Amygdala (tissue), 56 donors: ENCODE data around the gene ACKR3.
A peak's percentile ranks its signal among the peaks of the same experiment; 100 is the strongest.

Experiments
- DNase-seq, 56 donors: peaks; one replicate each; lab custom pipeline; 2025; lab: John Stamatoyannopoulos, UW

Gene ACKR3

DNA sequence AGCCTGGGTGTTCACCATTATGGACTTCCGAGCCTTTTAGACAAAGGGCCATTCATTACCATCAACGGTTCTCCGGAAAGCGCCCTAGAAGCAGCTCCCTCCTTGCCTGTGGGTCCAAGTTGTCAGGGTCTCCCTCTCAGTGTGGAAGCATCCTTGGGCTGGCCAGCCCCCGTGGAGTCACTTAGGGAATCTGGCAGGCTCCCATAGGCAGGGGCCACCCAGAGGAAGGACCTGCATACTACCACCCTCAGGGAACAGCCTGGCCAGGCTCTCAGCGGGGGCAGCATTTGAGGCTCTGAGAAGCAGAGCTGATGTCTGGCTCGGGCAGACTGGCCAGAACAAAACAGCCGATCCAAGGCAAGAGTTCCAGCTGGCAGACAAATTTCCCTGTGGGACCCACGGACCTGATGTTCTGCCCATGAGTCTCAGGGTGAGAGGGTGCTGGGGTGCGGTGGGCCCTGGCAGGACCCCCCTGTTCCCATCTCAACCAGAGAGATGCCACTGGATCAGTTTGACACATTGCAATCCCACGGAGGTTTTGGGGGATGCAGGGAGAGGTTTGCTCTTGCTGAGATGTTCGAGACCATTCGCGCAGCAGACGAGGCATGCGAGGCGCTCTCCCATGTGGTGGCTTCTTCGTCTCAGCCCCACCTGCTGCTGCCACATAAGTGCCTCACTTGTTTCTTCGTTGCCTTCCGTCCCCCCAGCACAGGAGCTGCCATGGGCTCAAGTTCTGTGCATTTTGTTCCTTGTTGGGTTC is 56.9 kb downstream of the ACKR3 start:
- peak in 13 of 56 donors; percentile 5 to 50 (median 23) for DNase-seq

DNA sequence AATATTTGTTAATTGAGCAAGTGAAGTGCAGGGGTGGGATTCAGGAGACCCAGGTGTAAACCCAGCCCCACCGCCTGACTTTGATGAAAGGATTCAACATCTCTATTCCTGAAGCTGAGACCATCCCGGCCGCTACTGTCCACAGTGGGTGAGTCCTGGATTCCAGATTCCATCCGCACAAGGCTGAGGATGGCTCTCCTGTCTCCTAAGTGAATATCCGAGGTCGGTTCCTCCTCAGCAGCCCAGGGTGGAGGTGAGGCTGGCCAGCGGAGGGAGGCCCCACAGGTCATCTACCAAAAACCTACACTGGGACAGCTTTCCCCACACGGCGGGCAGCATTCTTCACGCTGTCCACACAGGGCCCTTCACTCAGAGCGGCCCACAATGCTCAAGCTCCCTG is 57.6 kb downstream of the ACKR3 start:
- no peak for DNase-seq

DNA sequence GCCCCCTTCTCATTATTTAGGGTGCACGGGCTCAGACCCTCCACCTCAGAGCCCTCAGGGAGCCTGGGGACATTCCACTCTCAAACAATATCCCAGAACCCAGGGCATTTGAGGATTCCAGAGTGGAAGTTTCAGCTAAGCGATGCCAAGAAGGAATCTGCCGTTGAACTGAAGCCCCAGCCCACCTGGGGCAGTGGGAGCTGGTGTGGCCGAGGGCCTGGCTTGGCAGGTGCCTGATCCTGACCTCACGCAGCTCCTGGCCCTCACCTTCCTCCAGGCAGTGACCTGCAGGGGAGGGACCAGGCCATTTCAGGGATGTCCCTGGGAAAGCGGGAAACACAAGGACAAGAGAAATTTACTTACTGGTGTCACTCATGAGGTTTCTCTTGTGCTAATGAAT is 58.2 kb downstream of the ACKR3 start:
- DNase-seq: no peak

DNA sequence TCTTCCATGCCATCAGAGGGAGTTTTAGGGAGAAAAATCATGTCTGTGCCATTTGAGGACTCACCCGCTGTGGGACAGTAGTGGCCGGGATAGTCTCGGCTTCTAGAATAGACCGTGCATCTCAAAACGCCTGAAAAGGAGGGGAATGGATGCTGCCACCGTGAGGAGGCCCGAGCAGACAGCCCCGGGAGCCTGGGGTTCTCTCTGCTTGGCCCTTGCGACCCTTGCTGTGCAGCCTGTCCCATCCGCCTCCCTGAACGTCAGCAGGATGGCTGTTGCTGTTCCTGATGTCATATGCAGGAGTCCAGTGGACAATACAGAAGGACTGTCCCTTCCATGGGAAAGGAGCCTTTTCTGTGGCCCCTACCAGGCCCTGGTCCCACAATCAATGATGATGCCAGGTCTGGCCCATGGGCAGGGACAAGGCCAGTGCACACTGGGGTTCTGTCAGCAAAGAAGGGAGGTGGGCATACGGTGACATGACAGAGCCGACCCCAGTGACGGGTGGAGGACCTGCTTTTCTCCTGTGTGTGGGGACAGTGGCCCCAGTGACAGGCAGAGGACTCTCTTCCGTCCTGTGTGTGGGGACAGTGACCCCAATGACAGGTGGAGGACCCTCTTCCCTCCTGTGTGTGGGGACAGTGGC is 58.8 kb downstream of the ACKR3 start:
- DNase-seq: no peak

DNA sequence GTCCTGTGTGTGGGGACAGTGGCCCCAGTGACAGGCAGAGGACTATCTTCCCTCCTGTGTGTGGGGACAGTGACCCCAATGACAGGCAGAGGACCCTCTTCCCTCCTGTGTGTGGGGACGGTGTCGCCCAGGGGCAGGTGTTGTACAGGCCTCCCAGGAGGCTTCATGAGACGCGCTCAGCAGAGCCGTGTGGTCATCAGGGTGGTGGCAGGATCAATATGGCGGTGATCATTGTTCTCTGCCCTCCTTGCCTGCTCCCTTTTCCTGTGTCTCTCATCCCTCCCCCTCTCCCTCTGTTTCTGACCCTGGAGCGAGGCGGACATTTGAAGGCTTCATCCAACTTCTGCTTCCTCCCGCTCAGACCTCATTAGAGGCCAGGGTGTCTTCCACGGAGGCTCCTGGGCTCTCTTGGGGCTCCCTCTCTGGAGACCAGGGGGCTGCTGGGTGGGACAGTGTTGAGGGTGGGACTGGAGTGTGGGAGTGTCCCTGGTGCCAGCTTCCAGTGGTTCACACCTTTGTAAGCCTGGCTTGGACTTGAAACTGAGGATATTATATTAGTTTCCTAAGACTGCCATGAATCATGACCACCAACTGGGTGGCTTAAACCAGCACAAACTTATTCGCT is 59.5 kb downstream of the ACKR3 start:
- DNase-seq: no peak

DNA sequence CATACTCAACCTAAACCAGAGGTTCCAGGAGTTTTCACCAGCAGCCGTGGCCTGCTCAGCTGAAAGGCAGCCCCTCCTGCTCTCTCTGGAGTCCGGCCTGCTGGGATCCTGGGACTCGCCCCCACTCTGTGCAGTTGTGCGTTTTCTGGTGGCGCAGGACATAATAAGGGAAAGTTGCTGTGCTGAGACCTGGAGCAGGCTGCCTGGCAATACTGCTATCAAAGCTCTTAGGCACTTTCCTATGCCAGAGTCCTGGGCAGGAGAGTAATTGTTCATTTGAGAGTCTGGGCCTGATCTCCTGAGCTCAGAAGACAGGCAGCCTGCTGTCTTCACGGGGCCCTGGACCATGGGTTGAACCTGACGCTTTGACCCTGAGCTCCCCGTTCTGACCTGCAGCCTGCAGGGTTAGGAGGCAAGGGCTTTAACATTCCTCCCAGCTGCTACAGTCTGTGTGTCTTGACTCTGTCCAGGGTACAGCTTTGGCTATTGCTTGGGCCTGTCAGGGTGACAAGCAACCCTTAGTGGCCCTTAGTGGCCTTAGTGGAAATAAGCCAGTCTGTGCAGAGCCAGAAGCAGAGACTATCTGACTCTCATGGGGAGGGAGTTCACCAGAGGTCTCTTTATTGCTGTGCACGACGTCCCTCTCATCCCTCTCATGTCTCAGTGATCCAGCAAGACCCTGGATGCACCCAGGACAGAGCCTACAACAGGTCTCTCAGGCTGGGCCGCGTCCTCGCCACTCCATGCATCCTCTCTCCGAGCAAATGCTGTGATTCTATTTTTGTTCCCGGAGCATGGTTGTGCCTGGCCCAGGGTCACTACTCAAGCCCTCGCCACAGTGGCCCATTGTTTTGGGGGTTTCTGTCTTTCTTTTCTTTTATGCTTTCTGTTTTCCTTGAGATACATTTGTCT is 60.6 kb downstream of the ACKR3 start:
- peak in 1 of 56 donors; percentile 9 for DNase-seq

DNA sequence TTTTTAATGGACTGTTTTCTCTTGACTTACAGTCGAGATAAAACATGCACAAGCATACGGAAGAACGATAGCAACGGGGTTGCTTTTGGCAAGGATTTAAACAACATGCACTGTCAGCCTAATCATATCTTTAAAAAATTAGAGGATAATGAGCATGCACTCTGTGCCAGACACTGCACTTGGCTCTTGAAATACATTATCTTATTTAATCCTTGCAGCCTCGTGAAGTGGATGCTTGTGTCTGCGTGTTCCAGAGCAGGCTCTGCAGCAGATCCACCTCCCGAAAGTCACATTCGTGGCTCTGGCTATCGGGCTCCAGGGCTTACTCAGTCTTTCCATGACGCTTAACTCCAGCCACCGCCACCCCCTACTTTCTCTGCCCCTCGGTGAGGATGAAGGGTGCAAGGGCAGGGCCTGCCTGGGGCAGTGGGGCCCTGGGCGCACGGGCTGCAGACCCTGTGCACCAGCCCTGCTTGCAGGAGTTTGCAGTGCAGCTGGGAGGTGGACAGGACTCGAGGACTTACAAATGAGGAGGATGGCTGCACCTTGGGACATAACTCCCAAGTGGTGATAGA is 61.7 kb downstream of the ACKR3 start:
- no peak for DNase-seq

DNA sequence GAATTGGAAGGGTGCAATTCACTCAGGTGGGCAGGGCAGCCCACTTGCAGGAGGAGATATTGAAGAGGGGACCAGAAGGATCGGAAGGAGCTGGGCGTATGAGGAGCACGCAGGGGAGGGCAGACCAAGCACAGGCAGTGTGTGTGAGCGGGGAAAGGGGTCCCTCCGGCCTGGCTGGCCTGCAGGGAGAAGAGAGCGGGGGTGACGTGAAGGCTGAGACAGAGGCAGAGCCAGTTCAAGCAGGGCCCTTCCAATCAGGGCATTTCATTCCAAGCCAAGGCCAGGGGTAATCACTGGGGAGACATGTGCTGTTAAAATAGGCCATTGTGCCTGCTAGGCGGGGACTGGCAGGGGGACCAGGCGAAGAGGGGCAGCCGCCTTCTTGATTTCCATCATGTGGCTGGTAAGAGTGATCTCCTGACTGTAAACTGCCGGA is 62.2 kb downstream of the ACKR3 start:
- no peak for DNase-seq
